Mammary epithelial cell (primary cell): ENCODE data around the gene PTPRM.

Source experiments
- CTCF ChIP-seq, 2 donors: IDR thresholded peaks in 1 of 2; conservative IDR thresholded peaks in 1 of 2; 2 replicates each; pipeline ENCODE4 v1.5.1; 2011 to 2012; ENCODE audit warnings: inconsistent platforms in 2 of 2, low read length in 2 of 2, mild to moderate bottlenecking in 2 of 2, control low read depth in 1 of 2, low read depth in 1 of 2; ENCODE audit not compliant: insufficient read depth in 1 of 2; ENCODE audit errors: extremely low read depth in 1 of 2
- EZH2 ChIP-seq: IDR thresholded peaks from 2 replicates; pipeline ENCODE4 v1.6.1; 2012; ENCODE audit warnings: low read length, inconsistent platforms, borderline replicate concordance

- no peak for TF ChIP-seq CTCF (conservative IDR thresholded peaks at IDR 0.05 in 1 of 2, IDR thresholded peaks at IDR 0.05 in 1 of 2; ENCODE audit: extremely low read depth in 1 of 2, insufficient read depth in 1 of 2, low read depth in 1 of 2, low read length in 2 of 2)
- no peak for TF ChIP-seq EZH2
Observed at GRCh38 chr18:8121942-8122480, 554.9 kb downstream of the PTPRM start.
